Caco-2 (cell line): ENCODE measurements around the gene NKX1-1. TPM values are rescaled to one million over a fixed set of nuclear protein-coding genes. Genes with fewer than 3 reads are reported as not detected.

Experiments used
- BruUV-seq: library from RNA; stranded (reverse); fragments of 400-500 nt; replicated peaks from 2 replicates; lab custom pipeline; 2021; lab: Mats Ljungman, UMichigan
- CTCF ChIA-PET: fragments of 300-600 bp; sonication (Branson Sonifier 250); formaldehyde crosslinking; loops from one replicate; lab custom pipeline; 2022; ENCODE audit warnings: antibody characterized with exemption; lab: Charles Lee
- POLR2A ChIA-PET: fragments of 300-600 bp; sonication (Branson Sonifier 250); formaldehyde crosslinking; loops from one replicate; lab custom pipeline; 2022; ENCODE audit warnings: antibody characterized with exemption; lab: Charles Lee
- DNase-seq, 2 experiments: peaks; one replicate each; pipeline versions ENCODE4 v3.0.0 to v3.0.0-alpha.2; 2020 to 2022
- H3K27me3 ChIP-seq: replicated peaks from 2 replicates; pipeline ENCODE4 v1.6.0; 2011; ENCODE audit warnings: low read length; ENCODE audit not compliant: control insufficient read depth, insufficient read depth
- H3K36me3 ChIP-seq: 2 replicates; pipeline ENCODE4 v1.5.1; 2011; ENCODE audit warnings: low read length; ENCODE audit not compliant: control insufficient read depth, insufficient read depth
- H3K4me1 ChIP-seq: fragments of 250-450 bp; sonication (Bioruptor Pico); 2 replicates; pipeline ENCODE4 v1.5.1; 2020; ENCODE audit warnings: mild to moderate bottlenecking
- H3K4me3 ChIP-seq: 2 replicates; pipeline ENCODE4 v1.5.1; 2011; ENCODE audit warnings: low read depth, mild to moderate bottlenecking, control low read depth, low read length
- H3K9me3 ChIP-seq: fragments of 250-450 bp; sonication (Bioruptor Pico); 2 replicates; pipeline ENCODE4 v1.5.1; 2020; ENCODE audit warnings: mild to moderate bottlenecking, moderate library complexity
- H3K27ac Mint-ChIP-seq: one replicate; pipeline ENCODE4 v1.8.0; 2022; ENCODE audit warnings: mixed read lengths; ENCODE audit not compliant: unreplicated experiment
- H3K27me3 Mint-ChIP-seq: one replicate; pipeline ENCODE4 v1.8.0; 2022; ENCODE audit warnings: mixed read lengths; ENCODE audit not compliant: insufficient read depth, unreplicated experiment
- H3K36me3 Mint-ChIP-seq: one replicate; pipeline ENCODE4 v1.8.0; 2022; ENCODE audit warnings: mild to moderate bottlenecking, mixed read lengths; ENCODE audit not compliant: insufficient read depth, unreplicated experiment
- H3K4me1 Mint-ChIP-seq: one replicate; pipeline ENCODE4 v1.8.0; 2022; ENCODE audit warnings: low read depth, mixed read lengths; ENCODE audit not compliant: unreplicated experiment
- H3K4me3 Mint-ChIP-seq: one replicate; pipeline ENCODE4 v1.8.0; 2022; ENCODE audit warnings: mild to moderate bottlenecking, moderate library complexity, mixed read lengths; ENCODE audit not compliant: unreplicated experiment
- H3K9me3 Mint-ChIP-seq: one replicate; pipeline ENCODE4 v1.8.0; 2022; ENCODE audit warnings: mixed read lengths; ENCODE audit not compliant: unreplicated experiment
- intact Hi-C: fragments of 100-400 bp; cut with micrococcal nuclease; formaldehyde crosslinking; loops from one replicate; pipeline ENCODE4 v1.10.0; 2022; ENCODE audit not compliant: unreplicated experiment
- total RNA-seq: library from RNA; stranded (reverse); gene quantifications from 2 replicates; pipeline ENCODE4 v1.2.3, GENCODE V29; 2022
- TF ChIP-seq, protein P1 (sequence below), 2 experiments: fragments of 200-600 bp in 1 of 2; IDR thresholded peaks; 1 replicate in 1 of 2; 2 replicates in 1 of 2; pipeline versions ENCODE4 v1.5.1 to v1.8.0; 2011 to 2022; ENCODE audit warnings: antibody characterized with exemption in 1 of 2, control low read depth in 1 of 2, inconsistent platforms in 1 of 2, low read depth in 1 of 2, low read length in 1 of 2, mild to moderate bottlenecking in 1 of 2, moderate library complexity in 1 of 2; ENCODE audit not compliant: insufficient read depth in 1 of 2, severe bottlenecking in 1 of 2, unreplicated experiment in 1 of 2

NKX1-1 gene
- total RNA-seq, 1 experiment from 2014 or later = not detected

GRCh38 chr4:1427010-1427409, 20.8 kb upstream of the NKX1-1 start:
- BruUV-seq = no TSS peak
- H3K4me3 ChIP-seq = no peak overlapping the region
- Mint-ChIP-seq H3K36me3 (no peaks in the 10 kb centered on the region), H3K27me3 (peaks cover 26% of the 10 kb centered on the region), H3K4me1 (no peaks in the 10 kb centered on the region), H3K9me3 (no peaks in the 10 kb centered on the region), H3K27ac (no peak overlapping the region), H3K4me3 (no peak overlapping the region)
- TF ChIP-seq, protein P1, sequence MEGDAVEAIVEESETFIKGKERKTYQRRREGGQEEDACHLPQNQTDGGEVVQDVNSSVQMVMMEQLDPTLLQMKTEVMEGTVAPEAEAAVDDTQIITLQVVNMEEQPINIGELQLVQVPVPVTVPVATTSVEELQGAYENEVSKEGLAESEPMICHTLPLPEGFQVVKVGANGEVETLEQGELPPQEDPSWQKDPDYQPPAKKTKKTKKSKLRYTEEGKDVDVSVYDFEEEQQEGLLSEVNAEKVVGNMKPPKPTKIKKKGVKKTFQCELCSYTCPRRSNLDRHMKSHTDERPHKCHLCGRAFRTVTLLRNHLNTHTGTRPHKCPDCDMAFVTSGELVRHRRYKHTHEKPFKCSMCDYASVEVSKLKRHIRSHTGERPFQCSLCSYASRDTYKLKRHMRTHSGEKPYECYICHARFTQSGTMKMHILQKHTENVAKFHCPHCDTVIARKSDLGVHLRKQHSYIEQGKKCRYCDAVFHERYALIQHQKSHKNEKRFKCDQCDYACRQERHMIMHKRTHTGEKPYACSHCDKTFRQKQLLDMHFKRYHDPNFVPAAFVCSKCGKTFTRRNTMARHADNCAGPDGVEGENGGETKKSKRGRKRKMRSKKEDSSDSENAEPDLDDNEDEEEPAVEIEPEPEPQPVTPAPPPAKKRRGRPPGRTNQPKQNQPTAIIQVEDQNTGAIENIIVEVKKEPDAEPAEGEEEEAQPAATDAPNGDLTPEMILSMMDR (IDR thresholded peaks at IDR 0.05; ENCODE audit: insufficient read depth in 1 of 2, low read depth in 1 of 2, low read length in 1 of 2, severe bottlenecking in 1 of 2, unreplicated experiment in 1 of 2) = no peak
- no peaks in the 10 kb centered on the region for H3K27me3 ChIP-seq
- DNase-seq = no peak
- intact Hi-C loops = no loop called here
- no peaks in the 10 kb centered on the region for H3K36me3 ChIP-seq
- CTCF ChIA-PET = no interaction called here
- no peaks in the 10 kb centered on the region for H3K9me3 ChIP-seq
- POLR2A ChIA-PET = no interaction called here
- no peaks in the 10 kb centered on the region for H3K4me1 ChIP-seq

DNA sequence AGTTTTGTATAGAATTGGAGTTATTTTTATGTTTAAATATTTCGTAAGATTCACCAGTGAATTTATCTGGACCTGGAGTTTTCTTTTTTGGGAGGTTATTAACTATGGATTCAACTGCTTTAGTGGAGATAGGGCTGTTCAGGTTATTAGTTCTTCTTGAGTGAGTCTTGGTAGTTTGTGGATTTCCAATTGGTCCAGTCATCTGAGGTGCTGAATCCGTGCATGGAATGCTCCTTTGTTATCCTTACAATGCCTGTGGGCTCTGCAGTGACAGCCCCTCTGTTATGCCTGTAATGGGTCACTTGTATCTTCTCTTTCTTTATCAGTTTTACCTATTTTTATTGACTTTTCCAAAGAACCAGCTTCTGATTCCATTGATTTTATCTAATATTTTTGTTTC, 15.4 kb upstream of the NKX1-1 start:
- Histone ChIP-seq H3K4me1 (no peaks in the 10 kb centered on the region), H3K36me3 (no peaks in the 10 kb centered on the region), H3K4me3 (no peak overlapping the region), H3K27me3 (no peaks in the 10 kb centered on the region), H3K9me3 (no peaks in the 10 kb centered on the region)
- TF ChIP-seq, protein P1 (IDR thresholded peaks at IDR 0.05; ENCODE audit: insufficient read depth in 1 of 2, low read depth in 1 of 2, low read length in 1 of 2, severe bottlenecking in 1 of 2, unreplicated experiment in 1 of 2) = no peak
- Mint-ChIP-seq H3K4me3 (no peak overlapping the region), H3K9me3 (no peaks in the 10 kb centered on the region), H3K27me3 (peaks cover 25% of the 10 kb centered on the region), H3K27ac (no peak overlapping the region), H3K36me3 (no peaks in the 10 kb centered on the region), H3K4me1 (no peaks in the 10 kb centered on the region)
- CTCF ChIA-PET = no interaction called here
- no peak for DNase-seq
- POLR2A ChIA-PET = no interaction called here
- BruUV-seq = no TSS peak
- intact Hi-C loops = no loop called here

DNA sequence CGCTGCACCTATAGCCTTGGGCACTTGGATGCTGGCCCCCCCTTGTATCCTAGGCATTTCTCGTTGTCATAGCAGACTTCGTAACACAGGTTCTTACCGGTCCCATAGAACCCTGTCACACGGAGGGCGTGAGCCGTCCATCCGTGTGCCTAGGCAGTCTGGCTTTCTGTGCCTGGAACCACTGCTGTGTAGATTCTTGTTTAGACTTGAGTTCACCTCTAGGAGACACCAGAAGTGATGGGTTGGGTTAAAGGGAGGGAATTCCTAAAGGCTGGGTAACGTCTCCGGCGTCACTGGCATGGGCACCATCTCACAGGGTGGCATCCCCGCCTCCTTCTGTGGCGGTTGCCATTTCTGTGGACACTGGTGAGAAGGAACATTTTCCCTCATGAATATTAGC, 13.5 kb upstream of the NKX1-1 start:
- DNase-seq = no peak
- Mint-ChIP-seq H3K4me3 (no peak overlapping the region), H3K27me3 (peaks cover 9% of the 10 kb centered on the region), H3K4me1 (no peaks in the 10 kb centered on the region), H3K36me3 (no peaks in the 10 kb centered on the region), H3K27ac (no peak overlapping the region), H3K9me3 (no peaks in the 10 kb centered on the region)
- TF ChIP-seq, protein P1 (IDR thresholded peaks at IDR 0.05; ENCODE audit: insufficient read depth in 1 of 2, low read depth in 1 of 2, low read length in 1 of 2, severe bottlenecking in 1 of 2, unreplicated experiment in 1 of 2) = no peak
- H3K27me3 ChIP-seq = no peaks in the 10 kb centered on the region
- no peaks in the 10 kb centered on the region for H3K9me3 ChIP-seq
- H3K36me3 ChIP-seq = no peaks in the 10 kb centered on the region
- ChIA-PET POLR2A (no interaction called here), CTCF (no interaction called here)
- H3K4me3 ChIP-seq = no peak overlapping the region
- H3K4me1 ChIP-seq = no peaks in the 10 kb centered on the region
- intact Hi-C loops = no loop called here
- no TSS peak for BruUV-seq
